ENCODE measurements around the gene RASIP1.
"Not testable (repeated sequence)": the region's sequence is repeated elsewhere in the genome, so short reads cannot be mapped to it uniquely, and the experiment has no call there.

The RASIP1 gene

DNA sequence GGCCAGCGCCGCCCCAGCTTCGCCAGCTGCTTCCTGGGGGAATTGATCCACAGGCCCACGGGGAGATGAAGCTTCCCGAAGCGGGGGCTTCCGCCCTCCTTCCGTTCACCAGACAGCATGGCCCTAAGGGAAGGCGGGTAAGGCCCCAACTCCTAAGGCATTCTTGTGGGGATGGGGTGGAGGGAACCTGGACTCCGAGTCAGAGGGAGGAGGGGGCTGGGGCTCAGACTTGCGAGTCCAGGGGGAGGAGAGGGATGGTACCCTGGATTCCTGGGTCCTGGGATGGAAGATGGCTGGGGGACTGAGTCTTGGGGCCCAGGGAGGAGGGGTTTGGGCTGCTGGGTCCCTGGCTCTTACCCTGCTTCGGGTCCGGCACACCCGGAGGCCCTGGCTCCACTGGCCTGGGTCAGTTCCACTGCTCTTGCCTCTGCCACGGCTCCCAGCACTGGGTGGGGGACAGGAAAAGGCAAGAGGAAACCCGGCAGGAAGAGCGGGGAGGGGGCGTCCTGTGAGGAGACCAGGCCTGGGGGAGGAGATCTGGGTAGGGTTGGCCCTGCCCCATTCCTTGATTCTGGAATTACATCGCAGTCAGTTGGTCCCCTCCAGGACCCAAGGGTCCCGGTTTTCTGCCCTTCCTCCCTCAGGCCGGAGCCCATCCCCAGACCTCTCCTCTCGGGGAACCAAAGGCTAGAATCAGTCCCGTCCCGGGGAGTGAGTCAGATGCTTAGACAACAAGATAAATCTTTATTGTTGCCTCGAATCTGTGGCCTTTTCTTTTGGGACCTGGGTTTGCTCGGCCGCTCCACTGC lies at the start of gene RASIP1:
TSS of gene RASIP1 (minus strand) at position 447 of the 809 bp plus-strand sequence. CDS start at position 119, 328 bp downstream.
- no peaks in the 10 kb centered on the region for H3K36me3 Mint-ChIP-seq (ENCODE audit: low read depth)
- peaks cover 15% of the 10 kb centered on the region for H3K4me1 Mint-ChIP-seq
- ATAC-seq, result no peak
- no peaks in the 10 kb centered on the region for H3K9me3 Mint-ChIP-seq
- peaks cover 18% of the 10 kb centered on the region for H3K27me3 Mint-ChIP-seq
- H3K4me3 Mint-ChIP-seq, result no peak within 1 kb of the TSS
- H3K27ac Mint-ChIP-seq, result no peak within 1 kb of the TSS
- no peak for DNase-seq

DNA sequence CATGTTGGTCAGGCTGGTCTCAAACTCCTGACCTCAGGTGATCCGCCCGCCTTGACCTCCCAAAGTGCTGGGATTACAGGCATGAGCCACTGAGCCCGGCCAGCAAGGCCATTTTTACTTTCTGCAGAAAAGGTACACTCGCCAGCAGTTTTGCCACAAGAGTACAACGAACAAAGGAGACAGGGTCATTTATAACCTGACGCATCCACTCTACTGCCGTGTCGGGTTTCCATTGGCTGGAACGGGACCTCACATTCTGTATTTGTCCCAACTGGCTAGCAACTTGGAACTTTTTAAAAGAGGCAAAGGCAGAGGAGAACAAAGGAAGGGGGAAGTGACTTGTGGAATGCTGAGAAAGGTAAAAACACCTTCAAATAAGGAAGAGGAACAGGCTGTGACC lies 46.9 kb upstream of the RASIP1 start:
- not testable (repeated sequence) for H3K4me3 Mint-ChIP-seq; H3K9me3 Mint-ChIP-seq; H3K36me3 Mint-ChIP-seq (ENCODE audit: low read depth); H3K4me1 Mint-ChIP-seq; H3K27me3 Mint-ChIP-seq; H3K27ac Mint-ChIP-seq; DNase-seq; ATAC-seq

DNA sequence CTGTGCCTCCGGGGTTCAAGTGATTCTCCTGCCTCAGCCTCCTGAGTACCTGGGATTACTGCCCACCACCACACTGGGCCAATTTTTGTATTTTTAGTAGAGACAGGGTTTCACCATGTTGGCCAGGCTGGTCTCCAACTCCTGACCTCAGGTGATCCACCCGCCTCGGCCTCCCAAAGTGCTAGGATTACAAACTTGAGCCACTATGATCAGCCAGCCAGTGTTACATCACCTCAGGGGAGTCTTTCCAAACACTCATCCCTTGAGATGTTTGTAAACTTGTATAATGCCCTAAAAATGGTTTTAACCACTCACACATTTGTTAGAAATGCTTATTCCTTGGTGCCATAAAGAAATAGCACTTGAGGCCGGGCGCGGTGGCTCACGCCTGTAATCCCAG lies 46.0 kb upstream of the RASIP1 start:
- H3K4me1 Mint-ChIP-seq; ATAC-seq; H3K9me3 Mint-ChIP-seq; H3K27me3 Mint-ChIP-seq; H3K27ac Mint-ChIP-seq; DNase-seq; H3K4me3 Mint-ChIP-seq; H3K36me3 Mint-ChIP-seq (ENCODE audit: low read depth): not testable (repeated sequence)

- H3K27ac Mint-ChIP-seq, result no peak overlapping the region
- no peak for DNase-seq
- H3K4me1 Mint-ChIP-seq, result peaks cover 5% of the 10 kb centered on the region
- H3K9me3 Mint-ChIP-seq, result no peaks in the 10 kb centered on the region
- ATAC-seq, result no peak
- H3K4me3 Mint-ChIP-seq, result no peak overlapping the region
- H3K36me3 Mint-ChIP-seq (ENCODE audit: low read depth), result no peaks in the 10 kb centered on the region
- H3K27me3 Mint-ChIP-seq, result peaks cover 7% of the 10 kb centered on the region
Observed at GRCh38 chr19:48784527-48784926, 44.1 kb upstream of the RASIP1 start.

DNA sequence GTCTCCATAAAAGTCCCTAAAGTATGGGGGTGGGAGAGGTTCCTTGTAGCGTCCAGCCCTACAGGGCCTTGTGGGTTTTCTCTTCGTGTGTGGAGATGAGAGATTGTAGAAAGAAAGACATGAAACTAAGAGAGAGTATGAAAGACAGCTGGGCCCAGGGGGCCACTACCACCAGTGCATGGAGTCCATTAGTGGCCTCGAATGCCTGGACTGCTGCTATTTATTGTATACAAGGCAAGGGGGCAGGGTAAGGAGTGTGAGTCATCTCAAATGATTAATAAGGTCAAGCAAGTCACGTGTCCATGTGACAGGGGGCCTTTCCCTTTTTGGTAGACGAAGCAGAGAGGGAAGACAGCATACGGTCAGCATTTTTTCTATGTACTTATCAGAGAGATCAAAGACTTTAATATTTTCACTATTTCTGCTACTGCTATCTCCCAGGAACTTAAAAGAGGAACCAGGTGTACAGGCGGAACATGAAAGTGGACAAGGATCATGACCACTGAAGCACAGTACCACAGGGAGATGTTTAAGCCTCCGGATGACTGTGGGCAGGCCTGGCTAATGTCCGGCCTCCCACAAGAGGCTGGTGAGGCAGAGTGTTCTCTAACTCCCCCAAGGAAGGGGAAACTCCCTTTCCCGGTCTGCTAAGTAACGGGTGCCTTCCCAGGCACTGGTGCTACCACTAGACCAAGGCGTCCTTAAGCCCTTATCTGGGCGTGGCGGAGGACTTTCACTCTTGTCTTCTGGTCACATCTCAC lies 40.4 kb upstream of the RASIP1 start:
- no peaks in the 10 kb centered on the region for H3K36me3 Mint-ChIP-seq (ENCODE audit: low read depth)
- no peaks in the 10 kb centered on the region for H3K9me3 Mint-ChIP-seq
- DNase-seq (no peak), ATAC-seq (no peak)
- no peak overlapping the region for H3K27ac Mint-ChIP-seq
- H3K27me3 Mint-ChIP-seq, result peaks cover 7% of the 10 kb centered on the region
- peaks cover 5% of the 10 kb centered on the region for H3K4me1 Mint-ChIP-seq
- H3K4me3 Mint-ChIP-seq, result no peak overlapping the region

DNA sequence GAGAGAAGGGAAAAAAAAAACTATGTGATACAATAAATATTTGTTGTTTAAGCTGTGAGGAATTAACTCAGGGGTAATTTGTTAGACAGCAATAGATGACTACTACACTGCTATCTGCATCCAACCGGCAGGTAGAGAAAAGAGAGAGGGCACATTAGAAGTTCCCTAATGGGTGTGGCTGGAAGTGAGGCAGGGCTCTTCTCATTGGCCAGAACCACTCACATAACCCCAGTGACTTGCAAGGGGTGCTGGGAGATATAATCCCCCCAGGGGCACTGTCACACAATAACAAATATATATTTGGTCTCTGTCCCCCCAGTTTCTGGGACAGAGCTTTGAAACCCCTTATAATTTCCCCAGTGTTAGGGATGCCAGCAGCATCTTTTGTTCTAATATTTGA lies 39.2 kb upstream of the RASIP1 start:
- no peaks in the 10 kb centered on the region for H3K36me3 Mint-ChIP-seq (ENCODE audit: low read depth)
- DNase-seq (no peak), ATAC-seq (no peak)
- no peak overlapping the region for H3K4me3 Mint-ChIP-seq
- no peaks in the 10 kb centered on the region for H3K9me3 Mint-ChIP-seq
- H3K27me3 Mint-ChIP-seq, result peaks cover 7% of the 10 kb centered on the region
- H3K27ac Mint-ChIP-seq, result no peak overlapping the region
- H3K4me1 Mint-ChIP-seq, result peaks cover 5% of the 10 kb centered on the region

GRCh38 chr19:48777720-48778119 lies 37.3 kb upstream of the RASIP1 start:
- H3K27ac Mint-ChIP-seq, result no peak overlapping the region
- H3K4me3 Mint-ChIP-seq, result no peak overlapping the region
- DNase-seq, result no peak
- H3K27me3 Mint-ChIP-seq, result peaks cover 5% of the 10 kb centered on the region
- no peaks in the 10 kb centered on the region for H3K9me3 Mint-ChIP-seq
- no peaks in the 10 kb centered on the region for H3K36me3 Mint-ChIP-seq (ENCODE audit: low read depth)
- ATAC-seq, result no peak
- peaks cover 5% of the 10 kb centered on the region for H3K4me1 Mint-ChIP-seq

DNA sequence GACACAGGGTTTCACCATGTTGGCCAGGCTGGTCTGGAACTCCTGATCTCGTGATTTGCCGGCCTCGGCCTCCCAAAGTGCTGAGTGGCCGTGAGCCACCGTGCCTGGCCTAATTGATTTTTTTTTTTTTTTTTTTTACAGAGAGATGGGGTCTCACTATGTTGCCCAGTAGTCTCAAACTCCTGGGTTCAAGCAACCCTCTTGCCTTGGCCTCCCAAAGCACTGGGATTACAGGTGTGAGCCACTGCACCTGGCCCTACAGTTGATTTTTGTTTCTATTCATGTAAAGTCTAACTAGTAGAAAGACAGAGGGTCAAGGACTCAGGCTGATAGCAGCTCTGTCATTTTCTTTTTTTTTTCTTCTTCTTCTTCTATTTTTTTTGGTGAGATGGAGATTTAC lies 36.7 kb upstream of the RASIP1 start:
- H3K9me3 Mint-ChIP-seq, result no peaks in the 10 kb centered on the region
- H3K27ac Mint-ChIP-seq, result no peak overlapping the region
- peaks cover 2% of the 10 kb centered on the region for H3K4me1 Mint-ChIP-seq
- no peak overlapping the region for H3K4me3 Mint-ChIP-seq
- DNase-seq, result no peak
- no peaks in the 10 kb centered on the region for H3K36me3 Mint-ChIP-seq (ENCODE audit: low read depth)
- peaks cover 4% of the 10 kb centered on the region for H3K27me3 Mint-ChIP-seq
- ATAC-seq, result no peak

GRCh38 chr19:48772503-48772953 lies 32.1 kb upstream of the RASIP1 start:
- H3K4me3 Mint-ChIP-seq, result no peak overlapping the region
- no peaks in the 10 kb centered on the region for H3K36me3 Mint-ChIP-seq (ENCODE audit: low read depth)
- no peak overlapping the region for H3K27ac Mint-ChIP-seq
- H3K27me3 Mint-ChIP-seq, result peaks cover 14% of the 10 kb centered on the region
- peaks cover 3% of the 10 kb centered on the region for H3K4me1 Mint-ChIP-seq
- DNase-seq, result no peak
- ATAC-seq, result no peak
- H3K9me3 Mint-ChIP-seq, result no peaks in the 10 kb centered on the region

DNA sequence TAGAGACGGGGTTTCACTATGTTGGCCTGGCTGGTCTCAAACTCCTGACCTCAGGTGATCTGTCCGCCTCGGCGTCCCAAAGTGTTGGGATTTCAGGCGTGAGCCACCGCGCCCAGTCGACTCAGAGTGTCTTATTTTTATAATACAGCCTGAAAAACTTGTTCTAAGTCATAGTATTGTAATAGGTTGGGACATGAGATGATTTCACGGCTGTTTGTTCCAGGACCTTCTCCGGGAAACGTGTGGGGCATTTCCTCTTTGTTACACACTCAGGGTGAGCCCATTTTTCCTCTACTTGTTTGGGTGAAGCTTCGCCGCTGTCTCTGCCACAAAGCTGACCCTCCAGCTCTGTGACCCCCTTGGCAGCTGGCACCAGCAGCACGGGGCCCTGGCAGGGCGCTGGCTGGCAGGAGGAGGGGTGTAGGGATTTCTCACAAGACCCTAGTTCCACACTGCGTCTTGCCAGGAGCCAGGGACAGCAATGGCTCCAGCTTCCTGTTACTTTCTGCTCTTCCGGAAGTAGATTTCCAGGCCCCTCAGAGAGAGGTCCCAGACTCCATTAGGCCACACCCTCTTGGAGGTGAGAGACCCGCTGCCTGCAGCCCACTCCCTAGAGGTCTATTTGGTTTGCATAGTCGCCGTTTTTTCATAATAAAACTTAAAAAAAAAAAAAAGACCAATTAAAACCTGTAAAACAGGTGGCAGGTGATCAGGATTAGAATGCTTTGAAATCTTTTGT lies 30.5 kb upstream of the RASIP1 start:
- Mint-ChIP-seq H3K4me3 (no peak overlapping the region), H3K27ac (no peak overlapping the region), H3K4me1 (peaks cover 3% of the 10 kb centered on the region), H3K36me3 (ENCODE audit: low read depth) (no peaks in the 10 kb centered on the region), H3K9me3 (no peaks in the 10 kb centered on the region), H3K27me3 (peaks cover 15% of the 10 kb centered on the region)
- DNase-seq (no peak), ATAC-seq (no peak)

DNA sequence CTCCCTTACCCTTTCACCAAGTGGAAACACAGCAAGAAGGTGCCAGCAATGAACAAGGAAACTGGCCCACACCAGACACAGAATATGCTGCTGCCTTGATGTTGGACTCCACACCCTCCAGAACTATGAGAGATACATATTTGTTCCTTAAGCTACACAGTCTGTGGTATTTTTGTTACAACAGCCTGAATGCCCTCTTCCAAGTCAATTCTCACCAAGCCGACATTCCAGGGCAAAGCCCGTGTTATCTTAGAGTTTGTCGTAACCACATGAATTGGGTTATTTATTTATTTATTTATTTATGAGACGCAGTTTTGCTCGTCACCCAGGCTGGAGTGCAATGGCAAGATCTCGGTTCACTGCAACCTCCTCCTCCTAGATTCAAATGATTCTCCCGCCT lies 29.9 kb upstream of the RASIP1 start:
- Mint-ChIP-seq H3K4me3 (no peak overlapping the region), H3K27ac (no peak overlapping the region), H3K36me3 (ENCODE audit: low read depth) (no peaks in the 10 kb centered on the region), H3K27me3 (peaks cover 19% of the 10 kb centered on the region), H3K4me1 (peaks cover 3% of the 10 kb centered on the region), H3K9me3 (no peaks in the 10 kb centered on the region)
- ATAC-seq (no peak), DNase-seq (no peak)

DNA sequence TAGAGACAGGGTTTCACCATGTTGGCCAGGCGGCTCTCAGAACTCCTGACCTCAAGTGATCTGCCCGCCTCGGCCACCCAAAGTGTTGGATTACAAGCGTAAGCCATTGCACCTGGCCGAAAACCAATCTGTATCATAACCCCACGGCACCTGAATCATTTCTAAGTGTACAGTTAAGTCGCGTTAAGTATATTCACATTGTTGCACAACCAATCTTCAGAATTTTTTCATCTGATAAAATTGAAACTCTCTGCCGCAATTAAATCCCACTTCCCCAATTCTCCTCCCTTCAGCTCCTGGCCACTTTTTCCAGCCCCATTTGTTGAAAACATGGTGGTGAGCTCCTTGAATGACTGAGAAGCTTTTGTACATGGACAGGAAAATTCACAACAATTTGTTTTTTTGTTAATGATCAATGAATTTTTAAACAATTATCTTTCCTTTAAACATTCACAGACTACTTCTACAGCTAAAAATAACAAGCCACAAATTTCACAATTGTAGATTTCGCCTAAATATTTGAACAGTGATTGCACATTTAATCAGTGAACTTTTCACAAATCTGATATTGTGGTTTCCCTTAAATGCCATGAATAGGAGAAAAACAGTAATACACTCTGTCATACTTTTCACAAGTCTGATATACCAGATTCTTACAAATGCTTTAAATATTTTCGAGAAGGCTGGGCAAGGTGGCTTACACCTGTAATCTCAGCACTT lies 28.7 kb upstream of the RASIP1 start:
- Mint-ChIP-seq H3K9me3 (no peaks in the 10 kb centered on the region), H3K4me1 (peaks cover 3% of the 10 kb centered on the region), H3K27me3 (peaks cover 21% of the 10 kb centered on the region), H3K36me3 (ENCODE audit: low read depth) (no peaks in the 10 kb centered on the region), H3K27ac (no peak overlapping the region), H3K4me3 (no peak overlapping the region)
- ATAC-seq, result no peak
- no peak for DNase-seq

GRCh38 chr19:48768171-48768753 lies 27.9 kb upstream of the RASIP1 start:
- H3K4me3 Mint-ChIP-seq; H3K36me3 Mint-ChIP-seq (ENCODE audit: low read depth); DNase-seq; H3K9me3 Mint-ChIP-seq; H3K4me1 Mint-ChIP-seq; ATAC-seq: not testable (repeated sequence)
- peak overlapping the region; percentile 59 for H3K27ac Mint-ChIP-seq
- peaks cover 21% of the 10 kb centered on the region for H3K27me3 Mint-ChIP-seq

GRCh38 chr19:48765816-48766215 lies 25.4 kb upstream of the RASIP1 start:
- not testable (repeated sequence) for H3K27ac Mint-ChIP-seq; ATAC-seq; H3K4me1 Mint-ChIP-seq; H3K4me3 Mint-ChIP-seq; H3K9me3 Mint-ChIP-seq; H3K36me3 Mint-ChIP-seq (ENCODE audit: low read depth); DNase-seq
- peaks cover 24% of the 10 kb centered on the region for H3K27me3 Mint-ChIP-seq

All from activated naive CD8-positive, alpha-beta T cell treated with anti-CD3 and anti-CD28 coated beads, Interleukin-2, amount 50 U/mL, for 24 hours (primary cell).